ENCODE data around the gene B3GNT3. TPM values are rescaled to one million over a fixed set of nuclear protein-coding genes. Genes with fewer than 3 reads are reported as not detected.

Gene B3GNT3
- total and polyA plus RNA-seq, 2 donors (not counting 1 experiment from before 2014, with no cell fraction given) = 0.06 TPM; not detected in 1

GRCh38 chr19:17842663-17843291, 47.8 kb downstream of the B3GNT3 start:
- Histone ChIP-seq H3K9me3 (ENCODE audit: control extremely low read depth in 1 of 3, control insufficient read depth in 2 of 3, insufficient read depth in 1 of 3, low read length in 2 of 3) (peaks cover 0 to 6% (median 0%) of the 10 kb centered on the region in 3 donors), H3K79me2 (ENCODE audit: control insufficient read depth, insufficient read depth, low read length) (peaks cover 77% of the 10 kb centered on the region), H3K27ac (ENCODE audit: low read length in 2 of 2) (no peak overlapping the region), H3K4me1 (ENCODE audit: control insufficient read depth in 2 of 2, insufficient read depth in 2 of 2, low read length in 2 of 2) (peaks cover 23 to 43% of the 10 kb centered on the region in 2 donors), H2AFZ (ENCODE audit: insufficient read depth, low read depth, low read length, poor library complexity, severe bottlenecking) (no peak overlapping the region), H4K20me1 (ENCODE audit: control insufficient read depth, insufficient read depth, low read length, poor library complexity, severe bottlenecking) (peaks cover 46% of the 10 kb centered on the region), H3K9ac (ENCODE audit: low read length) (no peak overlapping the region), H3K4me3 (ENCODE audit: control extremely low read depth in 1 of 5, extremely low read depth in 1 of 5, insufficient read depth in 1 of 5, low read depth in 2 of 5, low read length in 4 of 5) (no peak overlapping the region), H3K4me2 (replicated peaks; ENCODE audit: low read depth, low read length, poor library complexity, severe bottlenecking) (no peak overlapping the region), H3K36me3 (replicated peaks in 1 of 2; ENCODE audit: control extremely low read depth in 1 of 2, control insufficient read depth in 1 of 2, extremely low read depth in 1 of 2, insufficient read depth in 2 of 2, low read length in 1 of 2) (peaks cover 0 to 63% of the 10 kb centered on the region in 2 experiments), H3K27me3 (replicated peaks in 1 of 4; ENCODE audit: control extremely low read depth in 1 of 4, control insufficient read depth in 3 of 4, insufficient read depth in 4 of 4, low read length in 3 of 4) (no peaks in the 10 kb centered on the region)
- Mint-ChIP-seq H3K4me3 (no peak overlapping the region), H3K9me3 (ENCODE audit: insufficient read depth) (no peaks in the 10 kb centered on the region), H3K4me1 (peaks cover 30% of the 10 kb centered on the region), H3K27ac (no peak overlapping the region), H3K27me3 (no peaks in the 10 kb centered on the region)
- TF ChIP-seq CTCF (IDR thresholded peaks at IDR 0.05) = no peak
- TF ChIP-seq EZH2 (IDR thresholded peaks at IDR 0.05; ENCODE audit: borderline replicate concordance, insufficient read depth, low read depth, low read length, poor library complexity, severe bottlenecking) = no peak
- CTCF ChIA-PET = no interaction called here
- ATAC-seq (ENCODE audit: low read depth) (no peak), DNase-seq (no peak)
- POLR2A ChIA-PET = interaction anchor here (0.5 to 0.6 kb wide), 2 partner anchors 164 to 426 kb away, joined by 5 read pairs; no protein-coding TSS in a partner anchor
- 95% methylated on average over 20 of the region's 20 CpGs for whole genome bisulfite sequencing (ENCODE audit: insufficient coverage)
- intact Hi-C loops (cut with micrococcal nuclease) = no loop called here

- peak overlapping the region; percentile 15 for H3K27ac Mint-ChIP-seq
- peaks cover 0 to 57% of the 10 kb centered on the region in 2 experiments for H3K36me3 ChIP-seq (replicated peaks in 1 of 2; ENCODE audit: control extremely low read depth in 1 of 2, control insufficient read depth in 1 of 2, extremely low read depth in 1 of 2, insufficient read depth in 2 of 2, low read length in 1 of 2)
- H3K9me3 ChIP-seq (ENCODE audit: control extremely low read depth in 1 of 3, control insufficient read depth in 2 of 3, insufficient read depth in 1 of 3, low read length in 2 of 3) = peaks cover 0 to 6% (median 0%) of the 10 kb centered on the region in 3 donors
- no peak overlapping the region for H3K4me3 ChIP-seq (ENCODE audit: control extremely low read depth in 1 of 5, extremely low read depth in 1 of 5, insufficient read depth in 1 of 5, low read depth in 2 of 5, low read length in 4 of 5)
- no peak overlapping the region for H3K27ac ChIP-seq (ENCODE audit: low read length in 2 of 2)
- POLR2A ChIA-PET = interaction anchor here (0.5 kb wide), 1 partner anchor 427 kb away, joined by 5 read pairs; no protein-coding TSS in a partner anchor
- intact Hi-C loops (cut with micrococcal nuclease) = no loop called here
- no peak overlapping the region for H3K4me2 ChIP-seq (replicated peaks; ENCODE audit: low read depth, low read length, poor library complexity, severe bottlenecking)
- H3K27me3 Mint-ChIP-seq = no peaks in the 10 kb centered on the region
- CTCF ChIA-PET = no interaction called here
- H2AFZ ChIP-seq (ENCODE audit: insufficient read depth, low read depth, low read length, poor library complexity, severe bottlenecking) = no peak overlapping the region
- peaks cover 46% of the 10 kb centered on the region for H4K20me1 ChIP-seq (ENCODE audit: control insufficient read depth, insufficient read depth, low read length, poor library complexity, severe bottlenecking)
- ATAC-seq (ENCODE audit: low read depth) (no peak), DNase-seq (no peak)
- 96% methylated on average over 8 of the region's 9 CpGs for WGBS (ENCODE audit: insufficient coverage)
- peaks cover 27 to 49% of the 10 kb centered on the region in 2 donors for H3K4me1 ChIP-seq (ENCODE audit: control insufficient read depth in 2 of 2, insufficient read depth in 2 of 2, low read length in 2 of 2)
- no peak overlapping the region for H3K4me3 Mint-ChIP-seq
- H3K4me1 Mint-ChIP-seq = peaks cover 36% of the 10 kb centered on the region
- peaks cover 77% of the 10 kb centered on the region for H3K79me2 ChIP-seq (ENCODE audit: control insufficient read depth, insufficient read depth, low read length)
- no peak overlapping the region for H3K9ac ChIP-seq (ENCODE audit: low read length)
- H3K9me3 Mint-ChIP-seq (ENCODE audit: insufficient read depth) = no peaks in the 10 kb centered on the region
- no peak for TF ChIP-seq CTCF (IDR thresholded peaks at IDR 0.05)
- no peak for TF ChIP-seq EZH2 (IDR thresholded peaks at IDR 0.05; ENCODE audit: borderline replicate concordance, insufficient read depth, low read depth, low read length, poor library complexity, severe bottlenecking)
- H3K27me3 ChIP-seq (replicated peaks in 1 of 4; ENCODE audit: control extremely low read depth in 1 of 4, control insufficient read depth in 3 of 4, insufficient read depth in 4 of 4, low read length in 3 of 4) = no peaks in the 10 kb centered on the region
Measured at GRCh38 chr19:17843292-17843827, 48.4 kb downstream of the B3GNT3 start.

Measured in B cell (primary cell).